Stimulated activated CD8-positive, alpha-beta memory T cell treated with anti-CD3 and anti-CD28 coated beads, Interleukin-15, amount 100 ng/mL, for 4 hours (primary cell): Measurements from ENCODE around the gene AP3S2.
"Not testable (repeated sequence)": the region's sequence is repeated elsewhere in the genome, so short reads cannot be mapped to it uniquely, and the experiment has no call there.

ENCODE experiments used
- DNase-seq, 2 donors: peaks; one replicate each; pipeline ENCODE4 v3.0.0-alpha.2; 2020; ENCODE audit warnings: low read depth in 2 of 2

Gene AP3S2

GRCh38 chr15:89799918-89800498 is 93.8 kb downstream of the AP3S2 start:
- no peak for DNase-seq

DNA sequence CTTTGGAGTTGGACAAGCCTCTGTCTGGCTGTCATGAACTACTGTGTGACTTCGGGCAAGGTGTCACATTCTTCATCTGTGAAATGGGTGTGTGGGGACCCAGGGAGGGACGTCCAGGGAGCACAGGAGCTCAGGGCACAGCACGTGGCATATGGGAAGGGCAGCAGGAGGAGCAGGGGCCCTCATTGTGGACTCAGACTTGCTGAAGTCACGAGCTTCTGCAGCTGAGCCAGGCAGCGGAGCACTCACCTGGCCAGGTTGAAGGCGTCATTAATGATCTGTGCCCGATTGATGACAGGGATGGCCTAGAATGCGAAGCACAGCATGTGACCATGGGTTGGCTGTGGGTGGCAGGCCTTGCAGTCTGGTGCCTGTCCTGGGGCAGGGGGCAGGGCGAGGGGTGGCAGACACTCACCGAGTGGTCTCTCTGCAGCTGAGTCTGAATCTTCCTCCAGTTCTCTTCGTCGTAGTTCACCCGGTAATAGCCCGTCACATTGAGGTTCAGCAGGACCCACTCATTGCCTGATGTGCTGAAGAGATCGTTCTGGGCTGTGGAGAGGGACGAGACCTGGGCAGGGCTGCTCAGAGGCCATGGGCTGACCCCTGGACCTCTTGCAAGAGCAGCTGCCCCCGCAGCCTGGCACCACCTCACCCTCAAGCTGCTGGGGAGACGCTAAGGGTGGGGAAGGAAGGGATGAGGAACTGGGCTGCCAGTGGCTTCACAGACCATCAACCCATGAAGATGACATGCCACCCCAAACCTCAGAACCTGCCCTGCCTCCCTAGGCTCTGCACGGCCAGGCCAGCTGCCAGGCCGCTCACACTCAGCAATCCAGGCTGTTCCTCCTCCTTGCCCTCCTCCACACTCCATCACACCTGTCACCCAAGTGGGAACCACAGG is 94.5 kb downstream of the AP3S2 start:
- no peak for DNase-seq

GRCh38 chr15:89797678-89798201 is 96.1 kb downstream of the AP3S2 start:
- no peak for DNase-seq

DNA sequence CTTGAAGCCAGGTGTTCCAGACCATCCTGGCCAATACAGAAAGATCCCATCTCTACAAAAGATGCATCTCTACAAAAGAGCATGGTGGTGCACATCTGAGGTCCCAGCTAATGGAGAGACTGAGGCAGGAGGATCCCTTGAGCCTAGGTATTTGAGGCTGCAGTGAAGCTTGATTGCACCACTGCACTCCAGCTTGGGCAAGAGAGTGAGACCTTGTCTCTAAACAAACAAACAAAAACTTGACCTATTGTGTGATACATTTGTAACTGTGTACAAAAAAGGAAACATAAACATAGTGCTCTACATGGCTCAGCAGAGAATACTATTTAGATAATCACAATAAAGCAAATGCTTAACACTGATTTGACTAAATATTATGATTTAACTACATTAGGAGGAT is 97.8 kb downstream of the AP3S2 start:
- no peak for DNase-seq

GRCh38 chr15:89794627-89795241 is 99.1 kb downstream of the AP3S2 start:
- no peak for DNase-seq

GRCh38 chr15:89792106-89792805 is 101.5 kb downstream of the AP3S2 start:
- no peak for DNase-seq

- no peak for DNase-seq
Measured at GRCh38 chr15:89790661-89791060, 103.1 kb downstream of the AP3S2 start.

DNA sequence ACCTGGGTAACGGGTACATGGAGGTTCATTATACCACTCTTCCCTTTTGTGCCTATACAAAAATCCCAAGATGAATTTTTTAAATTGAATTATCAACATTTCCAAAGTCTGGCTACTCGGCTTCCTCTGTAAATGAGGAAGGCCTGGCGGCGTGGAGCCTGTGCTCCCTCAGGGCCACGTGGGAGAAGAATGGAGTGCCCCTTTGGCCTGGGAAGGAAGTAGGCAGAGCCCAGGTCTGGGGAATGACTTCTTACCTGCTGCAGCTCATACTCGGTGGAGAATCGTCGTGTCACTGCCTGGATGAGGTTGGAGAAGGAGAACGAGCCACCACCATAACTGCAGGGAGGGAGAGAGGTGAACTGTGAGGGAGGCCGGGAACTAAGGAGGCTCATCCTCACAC is 103.6 kb downstream of the AP3S2 start:
- DNase-seq, result no peak

DNA sequence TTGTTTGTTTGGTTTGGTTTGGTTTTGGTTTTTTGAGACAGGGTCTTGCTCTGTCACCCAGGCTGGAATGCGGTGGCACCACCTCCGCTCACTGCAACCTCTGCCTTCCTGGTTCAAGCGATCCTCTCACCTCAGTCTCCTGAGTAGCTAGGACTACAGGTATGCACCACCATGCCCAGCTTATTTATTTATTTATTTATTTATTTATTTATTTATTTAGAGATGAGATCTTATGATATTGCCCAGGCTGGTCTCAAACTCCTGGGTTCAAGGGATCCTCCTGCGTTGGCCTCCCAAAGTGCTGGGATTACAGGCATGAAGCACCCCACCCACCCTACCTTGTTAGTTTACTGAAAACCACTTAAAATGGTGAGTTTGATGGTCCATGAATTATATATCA is 105.2 kb downstream of the AP3S2 start:
- DNase-seq, result not testable (repeated sequence)

- DNase-seq, result no peak
Measured at GRCh38 chr15:89787944-89788343, 105.8 kb downstream of the AP3S2 start.

GRCh38 chr15:89785774-89786140 is 108.0 kb downstream of the AP3S2 start:
- DNase-seq, result no peak

GRCh38 chr15:89785064-89785773 is 108.6 kb downstream of the AP3S2 start:
- no peak for DNase-seq

DNA sequence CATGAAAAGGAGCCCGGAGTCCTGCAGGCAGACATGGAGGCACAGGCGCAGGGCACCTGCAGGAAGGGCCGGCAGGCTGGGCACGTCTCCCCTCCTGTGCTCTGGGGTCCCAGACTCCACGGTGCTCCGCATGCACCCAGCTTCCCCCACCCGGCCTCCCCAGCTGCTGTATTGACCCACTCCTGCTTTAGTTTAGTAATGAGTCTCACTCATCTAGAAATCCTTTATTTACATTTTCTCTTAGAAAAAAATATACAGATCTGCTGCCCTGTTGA is 109.2 kb downstream of the AP3S2 start:
- DNase-seq, result no peak

- no peak for DNase-seq
Measured at GRCh38 chr15:89783861-89784685, 109.7 kb downstream of the AP3S2 start.

DNA sequence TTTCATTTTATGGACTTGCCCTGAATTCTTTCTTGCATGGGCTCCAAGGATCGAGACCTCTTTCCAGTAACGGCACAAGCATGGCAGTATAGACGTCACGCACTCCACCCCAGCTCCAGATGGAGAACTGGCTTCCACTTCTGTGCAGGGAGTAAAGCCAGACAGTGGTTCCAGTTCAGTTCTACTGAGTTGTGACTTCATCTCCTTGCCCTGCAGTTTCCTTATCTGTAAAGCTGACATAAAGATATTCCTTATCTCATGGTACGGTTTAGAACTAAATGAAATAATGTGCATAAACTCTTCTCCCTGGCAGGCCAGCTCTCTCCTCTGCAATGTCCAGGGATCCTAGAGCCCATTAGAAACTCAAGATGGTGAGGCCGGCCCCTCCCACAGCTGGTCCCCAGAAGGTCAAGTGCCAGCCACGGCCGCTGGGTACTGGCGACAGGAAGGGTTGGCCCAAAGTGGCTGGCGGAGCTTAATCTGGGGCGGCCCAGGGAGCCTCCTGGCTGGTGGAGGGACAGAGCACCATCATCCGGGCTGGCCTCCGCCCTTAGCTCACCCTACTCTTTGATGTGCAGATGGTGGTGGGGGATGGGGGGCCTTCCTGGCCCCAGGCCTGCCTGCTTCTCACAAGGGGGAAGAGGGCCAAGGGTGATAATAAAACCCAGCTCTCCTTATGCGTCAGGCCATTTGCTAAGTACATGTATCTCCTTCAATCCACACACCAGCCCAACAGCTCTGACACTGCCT is 110.5 kb downstream of the AP3S2 start:
- DNase-seq, result no peak

DNA sequence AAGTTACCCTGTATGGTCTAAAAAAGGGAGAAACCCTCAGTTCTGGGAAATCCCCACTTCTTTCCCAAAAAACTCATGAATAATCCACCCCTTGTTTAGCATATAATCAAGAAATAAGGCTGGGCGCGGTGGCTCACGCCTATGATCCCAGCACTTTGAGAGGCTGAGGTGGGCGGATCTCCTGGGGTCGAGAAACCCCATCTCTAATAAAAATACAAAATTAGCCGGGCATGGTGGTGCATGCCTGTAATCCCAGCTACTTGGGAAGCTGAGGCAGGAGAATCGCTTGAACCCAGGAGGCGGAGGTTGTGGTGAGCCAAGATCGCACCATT is 111.2 kb downstream of the AP3S2 start:
- DNase-seq, result not testable (repeated sequence)

GRCh38 chr15:89781891-89782618 is 111.7 kb downstream of the AP3S2 start:
- no peak for DNase-seq

DNA sequence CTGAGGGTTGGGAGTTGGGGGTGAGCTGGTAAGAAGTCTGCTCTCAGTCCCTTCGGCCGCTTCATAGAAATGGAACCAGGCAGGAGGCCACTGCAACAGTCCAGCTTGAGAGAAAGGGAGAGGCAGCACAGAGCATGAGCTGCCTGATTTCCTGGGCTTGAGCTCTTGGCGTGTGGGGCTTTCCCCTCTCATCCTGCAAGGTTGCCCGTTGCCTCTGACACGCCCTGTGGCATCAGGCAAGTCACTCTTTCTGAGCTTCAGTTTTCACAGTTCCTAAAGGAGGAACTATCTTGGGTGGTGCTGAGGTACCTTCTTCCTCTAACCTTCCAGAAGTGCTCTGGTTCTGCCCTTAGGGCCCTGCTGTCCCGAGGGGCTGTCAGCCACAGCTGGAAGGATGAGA is 112.7 kb downstream of the AP3S2 start:
- DNase-seq, result no peak

DNA sequence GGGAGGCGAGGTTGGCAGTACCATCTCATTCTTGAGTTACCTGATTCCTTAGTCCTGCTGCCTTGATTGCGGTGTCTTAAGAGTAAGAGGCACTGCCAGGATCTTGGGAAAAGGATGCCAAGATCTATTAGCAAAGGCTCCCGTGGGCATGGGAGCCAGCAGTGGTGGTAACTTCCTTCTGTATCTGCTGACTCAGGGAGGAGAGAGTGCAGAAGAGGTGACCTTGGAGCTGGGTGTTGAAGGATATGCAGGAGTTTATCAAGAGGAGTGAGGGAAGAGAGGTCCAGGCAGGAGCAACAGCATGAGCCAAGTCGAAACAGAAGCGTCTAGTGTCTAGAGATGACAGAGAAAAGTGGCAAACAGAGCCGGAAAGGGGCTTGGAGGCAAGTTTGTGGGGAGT is 113.2 kb downstream of the AP3S2 start:
- DNase-seq, result no peak
